MV-4-11 (cell line): Measurements from ENCODE around the gene RAB1B.
A peak's percentile ranks its signal among the peaks of the same experiment; 100 is the strongest.

Experiments used
- DNase-seq: peaks from one replicate; lab custom pipeline; 2025; lab: John Stamatoyannopoulos, UW

The RAB1B gene

GRCh38 chr11:66284526-66285078 is 16.2 kb downstream of the RAB1B start:
- DNase-seq, result no peak

- no peak for DNase-seq
Measured at GRCh38 chr11:66285250-66285947, 17.0 kb downstream of the RAB1B start.

- no peak for DNase-seq
Measured at GRCh38 chr11:66286699-66287098, 18.3 kb downstream of the RAB1B start.

DNA sequence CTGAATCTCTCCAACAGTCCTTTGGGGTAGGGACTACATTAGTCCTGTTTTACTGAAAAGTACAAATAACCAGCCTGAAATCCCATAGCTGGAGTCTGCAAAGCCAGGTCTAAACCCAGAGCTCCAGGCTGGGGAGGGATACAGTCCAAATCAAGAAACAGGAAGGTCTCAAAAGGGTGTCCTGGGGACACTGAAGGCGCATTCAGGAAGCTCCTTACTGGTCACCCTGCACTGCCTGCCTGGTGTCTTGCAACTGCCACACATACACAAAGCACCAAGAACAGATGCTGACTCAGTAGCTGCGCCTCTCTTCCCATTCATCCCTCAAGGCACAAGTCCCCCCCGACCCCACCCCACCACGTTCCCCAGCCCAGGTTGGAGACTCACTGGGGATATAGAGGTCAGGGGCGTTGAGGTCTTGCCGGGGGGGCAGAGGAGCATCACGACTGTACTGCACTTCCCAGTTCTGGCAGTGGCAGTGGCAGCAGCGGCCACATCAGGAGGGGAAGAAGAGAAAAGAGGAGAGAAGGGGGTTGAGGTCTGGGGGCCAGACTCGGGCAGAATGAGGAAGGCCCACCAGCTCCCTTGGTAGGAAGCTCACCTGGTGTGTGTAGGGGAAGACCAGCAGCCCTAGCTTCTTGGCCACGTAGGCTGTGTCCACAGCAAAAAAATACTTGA is 18.9 kb downstream of the RAB1B start:
- DNase-seq, result peak; percentile 32

- peak; percentile 43 for DNase-seq
Measured at GRCh38 chr11:66287889-66288670, 19.6 kb downstream of the RAB1B start.

GRCh38 chr11:66288671-66289547 is 20.5 kb downstream of the RAB1B start, which contains the start of gene YIF1A:
Gene YIF1A, minus strand, starts transcription at chr11:66289143. Its CDS starts 158 bp downstream, at chr11:66288985.
- peak; percentile 99 for DNase-seq

GRCh38 chr11:66289548-66290329 is 21.3 kb downstream of the RAB1B start:
- peak; percentile 55 for DNase-seq

DNA sequence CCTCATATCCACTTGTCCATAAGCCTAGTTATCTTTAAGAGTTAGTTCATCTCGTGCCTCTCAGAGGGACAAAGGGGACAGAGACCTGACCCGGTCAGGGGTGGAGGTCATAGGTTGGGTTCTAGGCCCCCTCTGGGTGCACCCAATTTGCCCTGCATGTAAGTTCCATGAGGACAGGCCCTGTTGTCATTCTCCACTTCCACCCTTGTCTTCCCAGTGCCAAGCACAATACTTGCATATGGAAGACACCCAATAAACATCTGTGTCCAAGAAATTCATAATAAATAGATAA is 21.8 kb downstream of the RAB1B start:
- no peak for DNase-seq

DNA sequence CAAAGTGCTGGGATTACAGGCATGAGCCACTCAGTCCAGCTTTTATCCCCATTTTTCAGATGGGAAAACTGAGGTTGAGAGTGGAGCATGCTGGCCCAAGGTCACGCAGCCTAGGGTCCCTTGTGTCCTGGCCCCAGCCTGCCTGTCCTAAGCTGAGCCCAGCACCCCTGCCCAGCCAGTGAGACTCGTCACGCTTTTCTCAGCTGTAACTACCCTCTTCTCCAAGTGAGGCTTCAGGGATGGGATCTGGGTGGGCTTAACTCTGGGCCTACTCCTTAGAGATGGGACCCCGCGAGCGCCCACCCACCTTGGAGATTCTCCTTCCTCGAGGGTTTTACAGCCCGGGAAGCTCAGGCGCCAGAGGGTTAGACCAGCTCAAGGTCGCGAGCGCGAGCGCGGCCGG is 22.9 kb downstream of the RAB1B start:
- DNase-seq, result no peak

- DNase-seq, result no peak
Measured at GRCh38 chr11:66291706-66292542, 23.5 kb downstream of the RAB1B start, which contains the start of gene TMEM151A. Gene TMEM151A, plus strand, starts transcription at chr11:66291894. Its CDS starts 120 bp downstream, at chr11:66292014.

GRCh38 chr11:66292543-66293332 is 24.3 kb downstream of the RAB1B start:
- DNase-seq, result no peak

DNA sequence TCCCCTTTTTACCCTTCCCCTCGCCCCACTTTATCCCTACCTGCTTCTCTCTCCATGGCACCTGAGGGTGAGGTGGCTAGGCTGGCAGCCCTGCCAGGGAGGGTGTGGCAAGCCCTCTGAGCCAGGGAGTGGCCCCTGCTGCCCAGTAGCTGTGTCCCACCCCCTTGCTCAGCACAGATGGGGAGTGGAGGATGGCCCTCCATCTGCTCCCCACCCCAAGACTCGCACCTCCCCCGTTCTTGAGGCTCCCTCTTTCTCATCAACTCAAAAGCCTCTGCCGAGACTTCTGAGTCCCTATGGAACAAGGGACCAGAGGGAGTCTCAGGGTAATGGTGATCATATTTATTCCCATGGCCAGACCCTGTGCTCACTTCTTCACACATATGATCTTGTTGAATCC is 24.9 kb downstream of the RAB1B start:
- DNase-seq, result no peak

- no peak for DNase-seq
Measured at GRCh38 chr11:66293777-66294625, 25.6 kb downstream of the RAB1B start.

DNA sequence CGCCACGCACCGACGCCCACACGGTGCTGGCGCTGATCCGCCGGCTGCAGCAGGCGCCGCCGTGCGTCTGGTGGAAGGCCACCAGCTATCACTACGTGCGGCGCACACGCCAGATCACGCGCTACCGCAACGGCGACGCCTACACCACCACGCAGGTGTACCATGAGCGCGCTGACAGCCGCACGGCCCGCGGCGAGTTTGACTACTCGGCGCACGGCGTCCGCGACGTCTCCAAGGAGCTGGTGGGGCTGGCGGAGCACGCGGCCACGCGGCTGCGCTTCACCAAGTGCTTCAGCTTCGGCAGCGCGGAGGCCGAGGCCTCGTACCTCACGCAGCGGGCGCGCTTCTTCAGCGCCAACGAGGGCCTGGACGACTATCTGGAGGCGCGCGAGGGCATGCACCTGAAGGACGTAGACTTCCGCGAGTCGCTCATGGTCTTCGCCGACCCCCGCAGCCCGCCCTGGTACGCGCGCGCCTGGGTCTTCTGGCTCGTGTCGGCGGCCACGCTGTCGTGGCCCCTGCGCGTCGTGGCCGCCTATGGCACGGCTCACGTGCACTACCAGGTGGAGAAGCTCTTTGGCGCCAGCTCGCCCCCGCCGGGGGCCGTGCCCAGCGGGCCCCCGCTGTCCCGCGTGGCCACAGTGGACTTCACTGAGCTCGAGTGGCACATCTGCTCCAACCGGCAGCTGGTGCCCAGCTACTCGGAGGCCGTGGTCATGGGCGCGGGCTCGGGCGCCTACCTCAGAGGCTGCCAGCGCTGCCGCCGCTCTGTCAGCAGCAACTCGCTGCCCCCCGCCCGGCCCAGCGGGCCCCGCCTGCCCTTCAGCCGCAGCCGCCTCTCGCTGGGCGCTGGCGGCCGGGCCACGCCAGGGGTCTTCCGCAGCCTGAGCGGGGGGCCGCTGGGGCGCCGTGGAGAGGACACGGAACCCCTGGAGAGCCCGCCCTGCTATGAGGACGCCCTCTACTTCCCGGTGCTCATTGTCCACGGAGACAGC is 26.5 kb downstream of the RAB1B start:
- DNase-seq, result no peak

DNA sequence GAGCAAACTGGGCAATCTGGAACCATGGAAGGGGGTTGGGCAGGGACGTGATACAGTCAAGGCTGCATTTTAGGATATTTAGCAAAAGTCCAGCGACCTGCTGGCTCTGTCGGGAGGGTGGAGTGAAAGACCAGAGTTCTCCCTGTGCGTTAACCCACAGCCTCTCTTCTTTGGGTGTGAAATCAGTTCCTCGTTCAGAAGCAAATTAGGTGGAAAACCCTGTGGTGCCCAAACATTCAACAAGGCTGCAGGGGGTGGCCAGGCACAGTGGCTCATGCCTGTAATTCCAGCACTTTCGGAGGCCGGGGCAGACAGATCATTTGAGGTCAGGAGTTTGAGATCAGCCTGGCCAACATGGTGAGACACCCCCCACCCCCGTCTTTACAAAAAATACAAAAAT is 29.2 kb downstream of the RAB1B start:
- no peak for DNase-seq

GRCh38 chr11:66299186-66299585 is 30.7 kb downstream of the RAB1B start:
- no peak for DNase-seq

DNA sequence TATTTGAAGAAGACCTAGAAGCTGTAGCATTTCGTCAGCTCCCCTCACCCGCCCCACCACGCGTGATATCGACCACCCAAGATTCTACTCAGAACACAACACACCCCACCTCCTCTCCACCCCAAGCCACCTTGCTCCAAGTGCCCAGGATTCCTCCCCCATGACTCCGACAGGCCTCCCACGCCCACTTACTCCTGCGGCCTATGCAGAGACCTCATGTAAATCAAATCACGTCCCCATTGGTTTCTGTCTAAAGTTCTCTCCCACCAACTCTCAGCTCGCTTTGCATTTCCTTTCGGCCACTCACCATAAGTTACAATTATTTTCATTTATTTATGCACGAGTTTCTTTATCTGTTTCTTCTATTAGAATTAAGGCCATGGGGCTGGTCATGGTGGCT is 34.2 kb downstream of the RAB1B start:
- DNase-seq, result no peak
